Peyer's patch (tissue), 4 donors: Measurements from ENCODE around the gene OSBPL3.

Experiments
- CTCF ChIP-seq, 6 experiments: fragments of 450-650 bp in 4 of 6; fragments of 200-600 bp in 2 of 6; sonication (generic) in 1 of 6; IDR thresholded peaks; one replicate each; pipeline ENCODE4 v1.5.1; 2017 to 2019; ENCODE audit warnings: antibody characterized with exemption in 6 of 6, mild to moderate bottlenecking in 3 of 6, moderate library complexity in 1 of 6
- POLR2A ChIP-seq, 2 donors: fragments of 450-650 bp; IDR thresholded peaks; one replicate each; pipeline ENCODE4 v1.5.1; 2017; ENCODE audit warnings: antibody characterized with exemption in 2 of 2, mild to moderate bottlenecking in 2 of 2, moderate library complexity in 2 of 2

DNA sequence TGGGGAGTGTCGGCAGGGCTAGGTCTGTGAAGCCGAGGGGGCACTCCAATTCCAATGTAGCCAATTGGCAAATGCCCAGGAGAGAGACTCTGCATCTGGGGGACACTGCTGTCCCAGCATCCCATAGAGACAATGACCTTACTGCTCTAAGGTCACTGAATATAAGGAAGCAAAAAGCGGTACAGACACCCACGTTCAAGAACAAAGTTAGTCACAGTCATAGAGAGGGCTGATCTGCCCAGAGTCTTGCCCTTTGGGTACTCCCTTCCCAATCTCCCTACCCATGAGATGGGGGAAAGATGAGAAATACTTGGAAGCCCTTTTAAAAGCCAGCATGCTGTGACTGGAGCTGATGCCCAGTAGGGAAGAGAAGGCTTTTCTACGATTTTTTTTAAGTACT, 146.4 kb downstream of the OSBPL3 start:
- TF ChIP-seq CTCF (IDR thresholded peaks at IDR 0.05) (no peak), POLR2A (IDR thresholded peaks at IDR 0.05) (no peak)
